ENCODE data around the gene ATMIN. TPM values are rescaled to one million over a fixed set of nuclear protein-coding genes. Genes with fewer than 3 reads are reported as not detected.
A peak's percentile ranks its signal among the peaks of the same experiment; 100 is the strongest.

ATMIN gene
- total RNA-seq, 4 donors from 2014 or later = 30.7 to 65.0 (median 45.5) TPM

DNA sequence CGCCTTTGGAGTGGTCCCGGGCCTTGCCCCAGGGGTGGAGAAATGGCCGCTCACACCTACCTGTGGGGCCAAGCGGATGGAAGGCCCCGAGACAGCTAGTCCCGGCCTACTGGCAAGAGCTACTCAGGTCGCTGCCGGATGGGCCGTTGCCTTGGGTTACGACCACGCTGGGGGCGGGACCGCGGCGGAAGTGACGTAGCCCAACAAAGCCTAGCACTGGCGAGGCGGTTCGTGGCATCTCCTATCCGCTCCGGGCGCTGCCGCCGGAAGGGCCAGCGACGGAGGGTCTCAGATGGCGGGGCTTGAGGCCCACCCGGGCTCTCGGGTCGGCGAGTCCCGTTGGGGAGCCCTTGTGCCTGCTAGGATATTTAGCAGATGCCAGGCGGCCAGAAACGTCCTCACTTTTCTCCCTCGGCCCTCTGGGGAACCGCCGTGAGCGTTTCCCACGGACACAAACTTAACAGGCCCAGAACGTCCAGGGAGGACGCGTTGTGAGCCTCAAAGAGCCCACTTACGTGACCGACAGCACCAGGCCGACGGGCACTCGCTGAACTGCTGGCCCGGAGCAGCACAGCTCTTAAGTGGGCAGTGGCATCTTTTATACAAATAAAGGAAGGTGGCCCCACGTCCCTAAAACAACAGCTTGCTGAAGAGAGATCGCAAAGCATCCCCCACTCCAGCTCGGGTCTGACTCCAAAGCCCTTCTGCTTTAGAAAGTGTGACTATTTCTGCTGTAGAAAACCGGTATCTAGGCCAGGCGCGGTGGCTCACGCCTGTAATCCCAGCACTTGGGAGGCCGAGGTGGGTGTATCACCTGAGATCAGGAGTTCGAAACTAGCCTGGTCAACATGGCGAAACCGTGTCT lies 41.7 kb downstream of the ATMIN start, which contains the start of gene C16orf46:
Gene C16orf46 (minus strand): TSS at position 163 of the 865 bp plus-strand sequence. CDS start 13,283 bp downstream, outside the sequence.
- 28% methylated on average over 22 of the region's 59 CpGs for WGBS
- Histone ChIP-seq H3K4me3 (peak within 1 kb of the TSS; percentile 71), H3K36me3 (no peaks in the 10 kb centered on the region), H3K27me3 (no peaks in the 10 kb centered on the region), H3K4me1 (peaks cover 8% of the 10 kb centered on the region), H3K9me3 (no peaks in the 10 kb centered on the region), H3K27ac (peak within 1 kb of the TSS; percentile 90)
- TF ChIP-seq, protein P1, sequence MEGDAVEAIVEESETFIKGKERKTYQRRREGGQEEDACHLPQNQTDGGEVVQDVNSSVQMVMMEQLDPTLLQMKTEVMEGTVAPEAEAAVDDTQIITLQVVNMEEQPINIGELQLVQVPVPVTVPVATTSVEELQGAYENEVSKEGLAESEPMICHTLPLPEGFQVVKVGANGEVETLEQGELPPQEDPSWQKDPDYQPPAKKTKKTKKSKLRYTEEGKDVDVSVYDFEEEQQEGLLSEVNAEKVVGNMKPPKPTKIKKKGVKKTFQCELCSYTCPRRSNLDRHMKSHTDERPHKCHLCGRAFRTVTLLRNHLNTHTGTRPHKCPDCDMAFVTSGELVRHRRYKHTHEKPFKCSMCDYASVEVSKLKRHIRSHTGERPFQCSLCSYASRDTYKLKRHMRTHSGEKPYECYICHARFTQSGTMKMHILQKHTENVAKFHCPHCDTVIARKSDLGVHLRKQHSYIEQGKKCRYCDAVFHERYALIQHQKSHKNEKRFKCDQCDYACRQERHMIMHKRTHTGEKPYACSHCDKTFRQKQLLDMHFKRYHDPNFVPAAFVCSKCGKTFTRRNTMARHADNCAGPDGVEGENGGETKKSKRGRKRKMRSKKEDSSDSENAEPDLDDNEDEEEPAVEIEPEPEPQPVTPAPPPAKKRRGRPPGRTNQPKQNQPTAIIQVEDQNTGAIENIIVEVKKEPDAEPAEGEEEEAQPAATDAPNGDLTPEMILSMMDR (IDR thresholded peaks at IDR 0.05) = no peak
- TF ChIP-seq POLR2A (IDR thresholded peaks at IDR 0.05) (peak in 1 of 2 donors; percentile 80), EP300 (IDR thresholded peaks at IDR 0.05) (no peak), POLR2AphosphoS5 (IDR thresholded peaks at IDR 0.05) (peak in 2 of 3 donors; percentile 75 to 78)
- peak; percentile 98 to 99 for DNase-seq (ENCODE audit: low spot score in 2 of 2)

DNA sequence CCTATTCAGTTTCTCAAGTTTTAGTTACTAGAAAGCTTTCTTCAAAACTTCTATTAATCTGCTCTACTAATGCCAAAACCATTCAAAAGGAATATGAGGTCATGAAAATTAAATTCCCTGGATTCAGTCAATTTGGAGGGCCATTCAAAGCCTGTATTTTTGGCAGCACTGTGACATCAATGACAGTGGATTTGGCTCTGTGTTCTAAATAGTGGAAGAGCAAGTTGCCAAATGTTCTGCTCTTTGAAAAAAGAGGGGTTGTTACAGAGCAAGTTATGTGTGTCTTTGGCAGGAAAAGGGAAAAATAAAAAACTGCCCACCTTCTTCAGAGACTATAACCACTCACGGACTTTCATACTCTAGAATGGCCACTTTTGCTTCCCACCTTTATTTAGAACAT lies 44.6 kb downstream of the ATMIN start:
- Histone ChIP-seq H3K27me3 (no peaks in the 10 kb centered on the region), H3K4me1 (peaks cover 8% of the 10 kb centered on the region), H3K4me3 (no peak overlapping the region), H3K27ac (no peak overlapping the region), H3K36me3 (no peaks in the 10 kb centered on the region), H3K9me3 (no peaks in the 10 kb centered on the region)
- TF ChIP-seq, protein P1 (IDR thresholded peaks at IDR 0.05) = no peak
- no peak for DNase-seq (ENCODE audit: low spot score in 2 of 2)
- WGBS = 74% methylated on average over 1 of the region's 1 CpG

DNA sequence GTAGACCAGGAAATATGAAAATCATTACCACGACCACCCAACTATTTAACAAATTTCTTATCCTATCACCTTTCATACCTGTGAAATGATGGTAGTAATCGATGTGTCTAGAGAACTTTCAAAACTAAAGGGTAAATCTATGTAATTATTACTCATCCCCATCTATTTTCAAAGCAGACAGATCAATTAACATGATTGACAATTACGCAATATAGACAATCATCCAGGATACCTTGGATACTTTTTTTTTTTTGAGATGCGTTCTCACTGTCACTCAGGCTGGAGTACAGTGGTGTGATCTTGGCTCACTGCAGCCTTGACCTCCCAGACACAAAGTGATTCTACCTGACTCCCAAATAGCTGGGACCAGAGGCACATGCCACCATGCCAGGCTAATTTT lies 45.4 kb downstream of the ATMIN start:
- no peaks in the 10 kb centered on the region for H3K9me3 ChIP-seq
- H3K27me3 ChIP-seq = no peaks in the 10 kb centered on the region
- no peaks in the 10 kb centered on the region for H3K36me3 ChIP-seq
- TF ChIP-seq, protein P1 (IDR thresholded peaks at IDR 0.05) = no peak
- no peak for TF ChIP-seq POLR2A (IDR thresholded peaks at IDR 0.05)
- no peak for TF ChIP-seq EP300 (IDR thresholded peaks at IDR 0.05)
- TF ChIP-seq POLR2AphosphoS5 (IDR thresholded peaks at IDR 0.05) = no peak
- DNase-seq (ENCODE audit: low spot score in 2 of 2) = no peak
- WGBS = 95% methylated on average over 4 of the region's 4 CpGs
- H3K27ac ChIP-seq = no peak overlapping the region
- H3K4me1 ChIP-seq = peaks cover 8% of the 10 kb centered on the region
- no peak overlapping the region for H3K4me3 ChIP-seq

DNA sequence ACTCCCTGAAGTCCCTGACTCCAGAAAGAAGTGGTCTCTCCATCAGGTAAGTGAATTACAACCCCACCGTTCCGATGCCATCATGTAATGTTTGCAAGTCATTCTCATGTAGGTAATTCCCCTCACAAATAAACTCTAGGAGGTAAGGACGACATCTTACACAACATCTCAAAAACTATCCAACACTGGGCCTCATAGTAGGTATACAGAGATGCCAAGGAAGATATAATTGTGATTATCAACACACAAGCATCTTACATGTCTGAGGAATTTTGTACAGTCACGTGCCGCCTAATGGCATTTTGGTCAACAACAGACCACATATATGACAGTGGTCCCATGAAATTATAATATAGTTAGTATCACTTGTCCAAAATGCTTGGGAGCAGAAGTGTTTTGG lies 53.2 kb downstream of the ATMIN start:
- no peak for TF ChIP-seq POLR2A (IDR thresholded peaks at IDR 0.05)
- TF ChIP-seq POLR2AphosphoS5 (IDR thresholded peaks at IDR 0.05) = no peak
- H3K4me1 ChIP-seq = no peaks in the 10 kb centered on the region

DNA sequence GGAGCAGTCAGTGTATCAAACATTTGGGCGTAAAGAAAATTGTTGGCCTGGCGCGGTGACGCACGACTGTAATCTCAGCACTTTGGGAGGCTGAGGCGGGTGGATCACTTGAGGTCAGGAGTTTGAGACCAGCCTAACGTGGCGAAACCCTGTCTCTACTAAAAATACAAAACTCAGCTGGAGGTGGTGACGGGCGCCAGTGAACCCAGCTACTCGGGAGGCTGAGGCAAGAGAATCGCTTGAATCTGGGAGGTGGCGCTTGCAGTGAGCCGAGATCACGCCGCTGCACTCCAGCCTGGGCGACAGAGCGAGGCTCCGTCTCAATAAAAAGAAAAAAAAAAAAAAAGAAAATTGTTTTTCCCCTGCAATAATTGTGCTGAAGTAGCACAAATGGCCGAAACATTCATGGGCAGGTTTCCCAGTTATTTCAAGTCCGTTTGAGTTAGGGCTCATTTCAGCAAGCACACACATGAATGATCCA lies 59.2 kb downstream of the ATMIN start:
- Histone ChIP-seq H3K4me1 (peaks cover 10% of the 10 kb centered on the region), H3K4me3 (peak overlapping the region; percentile 80)
- peak in 1 of 2 donors; percentile 48 for DNase-seq (ENCODE audit: low spot score in 2 of 2)

More for the DNA sequence above, 53.2 kb downstream of the ATMIN start:
- no peaks in the 10 kb centered on the region for H3K9me3 ChIP-seq
- H3K36me3 ChIP-seq = peaks cover 3% of the 10 kb centered on the region
- no peaks in the 10 kb centered on the region for H3K27me3 ChIP-seq
- H3K27ac ChIP-seq = no peak overlapping the region
- WGBS = 94% methylated on average over 5 of the region's 5 CpGs
- H3K4me3 ChIP-seq = no peak overlapping the region
- no peak for DNase-seq (ENCODE audit: low spot score in 2 of 2)

More for the DNA sequence above, 59.2 kb downstream of the ATMIN start:
- whole genome bisulfite sequencing = 68% methylated on average over 21 of the region's 21 CpGs
- TF ChIP-seq, protein P1 (IDR thresholded peaks at IDR 0.05) = no peak
- TF ChIP-seq EP300 (IDR thresholded peaks at IDR 0.05) = no peak
- Histone ChIP-seq H3K9me3 (no peaks in the 10 kb centered on the region), H3K27me3 (no peaks in the 10 kb centered on the region), H3K36me3 (no peaks in the 10 kb centered on the region), H3K27ac (no peak overlapping the region)

All from suprapubic skin (tissue), 4 donors.